Ovary (tissue), 9 donors: ENCODE data around the gene KCNIP4. TPM values are rescaled to one million over a fixed set of nuclear protein-coding genes. Genes with fewer than 3 reads are reported as not detected.

Experiments used
- DNase-seq, 5 donors: peaks; one replicate each; pipeline ENCODE4 v3.0.0-alpha.2; 2019 to 2020
- H3K27ac ChIP-seq, 2 donors: fragments of 200-600 bp; one replicate each; pipeline versions ENCODE4 v1.5.1 to v1.8.0; 2019 to 2022
- H3K27me3 ChIP-seq: fragments of 200-600 bp; one replicate; pipeline ENCODE4 v1.8.0; 2022
- H3K36me3 ChIP-seq: fragments of 200-600 bp; sonication (generic); one replicate; pipeline ENCODE4 v1.5.1; 2019
- H3K4me1 ChIP-seq: one replicate; pipeline ENCODE4 v1.8.1; 2013; ENCODE audit warnings: mild to moderate bottlenecking, moderate library complexity; ENCODE audit not compliant: insufficient read depth
- H3K4me3 ChIP-seq: fragments of 200-600 bp; sonication (generic); one replicate; pipeline ENCODE4 v1.5.1; 2017
- H3K9me3 ChIP-seq, 2 donors: fragments of 200-600 bp in 1 of 2; sonication (generic) in 1 of 2; one replicate each; pipeline versions ENCODE4 v1.5.1 to v1.8.1; 2013 to 2019; ENCODE audit warnings: mild to moderate bottlenecking in 1 of 2, moderate library complexity in 1 of 2
- CTCF ChIP-seq, 3 donors: fragments of 450-650 bp in 2 of 3; fragments of 200-600 bp in 1 of 3; IDR thresholded peaks; one replicate each; pipeline versions ENCODE4 v1.5.1 to v1.8.0; 2016 to 2022; ENCODE audit warnings: antibody characterized with exemption in 3 of 3, mild to moderate bottlenecking in 1 of 3
- EP300 ChIP-seq: sonication (generic); formaldehyde crosslinking; IDR thresholded peaks from one replicate; pipeline ENCODE4 v1.6.1; 2017; ENCODE audit warnings: antibody characterized with exemption
- POLR2A ChIP-seq: fragments of 450-650 bp; IDR thresholded peaks from one replicate; pipeline ENCODE4 v1.6.1; 2017; ENCODE audit warnings: antibody characterized with exemption, mild to moderate bottlenecking, moderate library complexity
- WGBS, 3 donors: extraction: QIAGEN DNeasy Blood & Tissue Kit in 1 of 3; methylation state at CpG; one replicate each; pipeline versions ENCODE4 v1.1.5 to v1.1.7; 2013 to 2017; 5-methylcytosine and 5-hydroxymethylcytosine counted together
- intact Hi-C, 4 donors: fragments of 100-400 bp; cut with DNase I; formaldehyde crosslinking; loops; one replicate each; pipeline versions ENCODE4 v1.11.0 to v1.15.1; 2022 to 2023
- polyA plus RNA-seq, 2 donors: library from polyadenylated mRNA; stranded (reverse); fragments of 200-250 nt in 1 of 2; fragments of 350-450 nt in 1 of 2; fragmentation: Illumina TruSeq in 1 of 2; extraction: RNeasy Lipid Tissue Mini Kit (QIAGEN cat#74804) in 1 of 2; gene quantifications; one replicate each; pipeline ENCODE4 v1.2.3, GENCODE V29; 2013 to 2014
- total RNA-seq, 7 donors: library from RNA; depleted of rRNA in 2 of 7; stranded (reverse); fragments of >200 nt in 2 of 7; fragmentation: NEBNext Ultra II Directional in 3 of 7; extraction: Animal tissue kit (Norgen Biotek cat#: 25700) in 3 of 7; gene quantifications; one replicate each; pipeline versions ENCODE4 v1.1.0 to v1.2.4, GENCODE V29; 2016 to 2023
- donor health status: DM: no; HTN: no; CAD: no; lungs with moderate emphysema.
- donor health status: DM: no; HTN: no; CAD: no.
- donor health status: Bipolar disorder and iron deficiency.
- donor health status: DM: yes; HTN: yes; CAD: no.
- donor health status: DM: no; HTN: no; CAD: no.
- donor health status: DM: yes; HTN: yes; CAD: no.

The KCNIP4 gene
- total and polyA plus RNA-seq, 9 donors: 0.11 to 3.9 (median 0.93) TPM; not detected in 1

- intact Hi-C loops: no loop called here
- Histone ChIP-seq H3K9me3 (no peaks in the 10 kb centered on the region), H3K36me3 (no peaks in the 10 kb centered on the region), H3K27me3 (no peaks in the 10 kb centered on the region), H3K27ac (no peak overlapping the region), H3K4me1 (no peaks in the 10 kb centered on the region), H3K4me3 (no peak overlapping the region)
- 69 to 71% (median 71%) methylated on average over 4 of the region's 4 CpGs for WGBS, 3 donors
- no peak for DNase-seq
- TF ChIP-seq EP300 (no peak), POLR2A (no peak), CTCF (IDR thresholded peaks at IDR 0.05) (no peak)
These were observed 677.0 kb downstream of the KCNIP4 start for GRCh38 chr4:21271439-21272052.

DNA sequence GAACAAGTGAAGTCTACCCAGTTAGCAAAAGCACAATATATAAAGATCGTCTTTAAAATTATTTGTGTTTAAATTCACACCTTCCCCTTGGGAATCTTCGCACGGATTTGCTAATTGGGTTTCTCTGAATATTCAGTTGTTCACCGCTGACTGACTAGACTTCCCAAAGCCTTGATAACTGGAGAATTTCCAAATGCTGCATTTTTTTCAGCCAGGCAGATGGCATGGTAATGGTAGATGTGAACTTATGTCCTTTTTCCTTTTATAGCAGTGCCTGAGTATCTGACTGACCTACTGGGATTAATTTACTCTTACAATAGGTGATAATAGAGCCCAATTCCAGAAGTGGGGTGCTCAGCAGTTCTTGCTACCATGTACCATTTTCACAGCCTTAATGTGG is 700.2 kb downstream of the KCNIP4 start:
- no peak for DNase-seq
- Histone ChIP-seq H3K36me3 (no peaks in the 10 kb centered on the region), H3K4me1 (no peaks in the 10 kb centered on the region), H3K9me3 (no peaks in the 10 kb centered on the region), H3K4me3 (no peak overlapping the region), H3K27ac (no peak overlapping the region), H3K27me3 (no peaks in the 10 kb centered on the region)
- intact Hi-C loops: no loop called here
- WGBS, 3 donors: 82 to 87% (median 86%) methylated on average over 4 of the region's 4 CpGs
- TF ChIP-seq POLR2A (no peak), EP300 (no peak), CTCF (IDR thresholded peaks at IDR 0.05) (no peak)

DNA sequence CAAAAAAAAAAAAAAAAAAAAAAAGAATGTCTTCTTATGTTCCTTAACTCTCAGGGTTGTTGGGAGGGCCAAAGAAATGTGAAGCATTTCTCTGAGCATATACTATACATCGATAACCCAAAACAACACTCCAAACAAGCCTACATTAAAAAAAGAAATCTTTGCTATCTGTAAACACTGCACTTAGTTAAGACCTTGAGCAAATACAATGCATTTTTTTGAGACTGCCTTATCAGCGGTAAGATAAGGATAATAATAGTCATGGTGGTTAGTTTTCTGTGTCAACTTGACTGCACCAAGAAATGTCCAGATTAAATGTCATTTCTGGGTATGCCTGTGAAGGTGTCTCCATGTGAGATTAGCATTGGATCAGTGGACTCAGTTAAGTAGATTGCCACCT is 706.4 kb downstream of the KCNIP4 start:
- Histone ChIP-seq H3K36me3 (no peaks in the 10 kb centered on the region), H3K4me1 (no peaks in the 10 kb centered on the region), H3K4me3 (no peak overlapping the region), H3K27ac (no peak overlapping the region), H3K9me3 (no peaks in the 10 kb centered on the region), H3K27me3 (no peaks in the 10 kb centered on the region)
- 88 to 91% (median 90%) methylated on average over 2 of the region's 2 CpGs for WGBS, 3 donors
- TF ChIP-seq POLR2A (no peak), EP300 (no peak), CTCF (IDR thresholded peaks at IDR 0.05) (no peak)
- intact Hi-C loops: no loop called here
- DNase-seq: no peak

DNA sequence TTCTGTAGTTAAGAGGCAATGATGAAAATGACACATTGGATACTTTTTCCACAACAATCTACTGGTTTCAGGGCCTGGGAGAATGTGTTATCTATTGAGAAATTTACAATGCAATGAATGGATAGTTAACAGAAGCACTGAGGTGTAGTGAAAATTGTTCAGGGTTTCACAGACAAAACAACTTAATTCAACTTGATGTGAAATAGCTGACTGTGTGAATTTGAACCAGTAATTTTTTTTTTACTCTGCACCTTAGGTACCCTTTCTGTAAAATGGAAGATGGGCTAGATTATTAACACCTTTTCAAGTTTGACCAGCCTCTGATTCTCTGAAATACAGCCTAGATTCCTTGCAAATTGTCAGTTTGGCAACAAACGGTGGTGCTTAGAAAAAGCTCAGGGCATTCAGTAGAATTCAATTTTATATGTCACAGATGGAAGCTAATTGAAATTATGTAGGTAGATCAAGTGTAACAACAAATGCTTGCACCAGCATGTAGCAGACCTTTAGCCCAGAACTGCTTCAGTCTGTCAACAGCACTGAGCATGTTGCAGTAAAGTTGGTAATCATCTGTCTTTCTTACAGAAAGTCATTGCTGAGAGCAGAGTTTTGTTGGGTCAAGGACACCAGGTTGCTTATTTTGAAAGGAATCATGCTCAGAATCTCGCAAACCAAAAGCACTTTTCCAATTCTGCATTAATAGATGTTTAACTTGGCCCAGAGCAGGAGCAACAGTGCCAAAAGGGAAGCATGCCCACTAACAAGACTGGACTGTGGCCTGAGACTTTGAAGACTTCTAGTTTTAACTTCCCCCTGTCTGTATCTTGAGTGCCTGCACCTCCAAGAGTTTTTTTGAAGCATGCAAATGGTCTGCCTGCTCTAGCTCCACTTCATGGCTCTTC is 721.7 kb downstream of the KCNIP4 start:
- Histone ChIP-seq H3K4me1 (no peaks in the 10 kb centered on the region), H3K27me3 (no peaks in the 10 kb centered on the region), H3K36me3 (no peaks in the 10 kb centered on the region), H3K9me3 (no peaks in the 10 kb centered on the region), H3K4me3 (no peak overlapping the region), H3K27ac (no peak overlapping the region)
- WGBS, 3 donors: 20 to 32% (median 30%) methylated on average over 2 of the region's 2 CpGs
- TF ChIP-seq CTCF (IDR thresholded peaks at IDR 0.05) (no peak), EP300 (no peak), POLR2A (no peak)
- intact Hi-C loops: no loop called here
- no peak for DNase-seq
